Esophagus (tissue), 2 donors: ENCODE measurements around the gene SNX8. TPM values are rescaled to one million over a fixed set of nuclear protein-coding genes. Genes with fewer than 3 reads are reported as not detected.

Experiments
- H3K27ac ChIP-seq, 2 donors: one replicate each; pipeline ENCODE4 v1.5.1; 2013; ENCODE audit warnings: low read depth in 2 of 2, mild to moderate bottlenecking in 2 of 2, inconsistent platforms in 1 of 2, low read length in 1 of 2, moderate library complexity in 1 of 2
- H3K27me3 ChIP-seq, 2 donors: one replicate each; pipeline ENCODE4 v1.6.1; 2013; ENCODE audit warnings: low read length in 2 of 2, control low read depth in 1 of 2, mild to moderate bottlenecking in 1 of 2; ENCODE audit not compliant: insufficient read depth in 2 of 2, control insufficient read depth in 1 of 2
- H3K36me3 ChIP-seq, 2 donors: one replicate each; pipeline ENCODE4 v1.6.1; 2013; ENCODE audit warnings: low read length in 1 of 2; ENCODE audit not compliant: control insufficient read depth in 2 of 2, insufficient read depth in 2 of 2
- H3K4me1 ChIP-seq, 2 donors: one replicate each; pipeline ENCODE4 v1.6.1; 2013; ENCODE audit warnings: low read length in 1 of 2; ENCODE audit not compliant: control insufficient read depth in 2 of 2, insufficient read depth in 2 of 2
- H3K4me3 ChIP-seq, 2 donors: one replicate each; pipeline ENCODE4 v1.5.1; 2013; ENCODE audit warnings: low read length in 2 of 2, mild to moderate bottlenecking in 2 of 2, low read depth in 1 of 2, moderate library complexity in 1 of 2
- H3K9me3 ChIP-seq, 2 donors: one replicate each; pipeline ENCODE4 v1.6.1; 2013; ENCODE audit warnings: mild to moderate bottlenecking in 2 of 2, low read depth in 1 of 2, low read length in 1 of 2, moderate library complexity in 1 of 2; ENCODE audit not compliant: control insufficient read depth in 2 of 2, insufficient read depth in 1 of 2
- WGBS, 2 donors: extraction: QIAGEN DNeasy Blood & Tissue Kit; methylation state at CpG; one replicate each; pipeline ENCODE4 v1.1.7; 2013; 5-methylcytosine and 5-hydroxymethylcytosine counted together
- polyA plus RNA-seq, 2 donors: library from polyadenylated mRNA; stranded (reverse); fragments of 200-250 nt; gene quantifications; one replicate each; pipeline ENCODE4 v1.2.3, GENCODE V29; 2013
- donor health status: healthy with polysubstance abuse.
- donor health status: Bipolar disorder and iron deficiency.

SNX8 gene
- polyA plus RNA-seq, 2 donors = 15.6 to 37.7 TPM

DNA sequence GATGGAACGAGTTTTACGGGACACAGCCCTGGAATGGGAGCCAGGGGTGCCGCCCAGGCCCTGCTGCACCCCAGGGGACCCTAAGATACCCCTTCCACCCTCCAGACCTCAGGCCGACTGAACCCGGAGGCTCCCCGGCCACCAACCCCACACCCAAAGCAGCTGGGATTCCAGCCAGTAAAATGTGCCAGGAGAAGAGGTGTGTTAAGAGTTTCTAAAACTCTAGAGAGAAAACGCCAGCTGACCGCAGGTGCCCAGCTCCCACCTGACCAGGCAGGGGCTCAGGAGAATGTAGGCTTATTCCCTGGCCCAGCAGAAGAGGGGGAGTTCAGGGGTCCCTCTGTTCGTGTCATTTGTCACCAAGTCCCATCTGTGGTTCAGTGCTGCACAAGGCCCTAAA is 54.8 kb downstream of the SNX8 start:
- Histone ChIP-seq H3K27ac (no peak overlapping the region), H3K4me3 (no peak overlapping the region), H3K36me3 (peaks cover 3 to 28% of the 10 kb centered on the region in 2 donors), H3K4me1 (peaks cover 0 to 5% of the 10 kb centered on the region in 2 donors), H3K9me3 (no peaks in the 10 kb centered on the region), H3K27me3 (no peaks in the 10 kb centered on the region)
- 86 to 88% methylated on average over 9 of the region's 9 CpGs for WGBS, 2 donors

GRCh38 chr7:2258661-2259365 is 55.4 kb downstream of the SNX8 start:
- Histone ChIP-seq H3K27me3 (no peaks in the 10 kb centered on the region), H3K36me3 (peaks cover 3 to 26% of the 10 kb centered on the region in 2 donors), H3K9me3 (no peaks in the 10 kb centered on the region), H3K27ac (no peak overlapping the region), H3K4me3 (no peak overlapping the region), H3K4me1 (peaks cover 0 to 5% of the 10 kb centered on the region in 2 donors)
- 93% methylated on average over 33 to 34 of the region's 34 CpGs for WGBS, 2 donors

GRCh38 chr7:2257651-2258050 is 56.6 kb downstream of the SNX8 start:
- 96 to 97% methylated on average over 16 to 17 of the region's 17 CpGs for WGBS, 2 donors
- Histone ChIP-seq H3K4me1 (peaks cover 0 to 5% of the 10 kb centered on the region in 2 donors), H3K36me3 (peaks cover 0 to 30% of the 10 kb centered on the region in 2 donors), H3K27ac (no peak overlapping the region), H3K4me3 (no peak overlapping the region), H3K27me3 (no peaks in the 10 kb centered on the region), H3K9me3 (no peaks in the 10 kb centered on the region)

DNA sequence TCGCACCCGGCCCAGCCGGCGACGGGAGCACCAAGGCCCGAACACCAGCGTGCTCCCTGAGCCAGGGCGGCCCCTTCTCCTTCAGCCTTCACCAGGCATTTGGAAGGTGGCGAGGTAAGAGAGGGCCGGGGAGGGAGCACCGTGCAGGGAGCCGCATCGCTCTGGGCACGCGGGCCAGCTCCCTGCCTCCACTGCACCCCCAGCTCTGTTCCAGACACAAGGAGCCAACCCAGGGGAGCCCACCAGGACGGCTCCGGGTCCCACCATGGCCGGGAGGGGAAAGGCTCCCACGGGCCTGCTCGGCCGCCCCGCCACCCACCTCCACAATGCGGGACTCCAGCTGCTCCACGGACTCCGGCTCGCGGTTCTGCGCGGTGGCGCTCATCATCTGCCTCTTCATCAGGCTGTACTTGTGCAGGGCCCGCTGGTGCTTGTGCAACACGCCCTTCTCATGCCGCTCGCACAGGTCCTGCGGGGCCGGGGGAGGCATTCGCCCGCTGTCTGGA is 57.1 kb downstream of the SNX8 start:
- H3K9me3 ChIP-seq = no peaks in the 10 kb centered on the region
- H3K27ac ChIP-seq = no peak overlapping the region
- H3K36me3 ChIP-seq = peaks cover 0 to 30% of the 10 kb centered on the region in 2 donors
- no peak overlapping the region for H3K4me3 ChIP-seq
- H3K27me3 ChIP-seq = no peaks in the 10 kb centered on the region
- 96 to 97% methylated on average over 36 to 38 of the region's 38 CpGs for WGBS, 2 donors
- H3K4me1 ChIP-seq = peaks cover 0 to 5% of the 10 kb centered on the region in 2 donors

DNA sequence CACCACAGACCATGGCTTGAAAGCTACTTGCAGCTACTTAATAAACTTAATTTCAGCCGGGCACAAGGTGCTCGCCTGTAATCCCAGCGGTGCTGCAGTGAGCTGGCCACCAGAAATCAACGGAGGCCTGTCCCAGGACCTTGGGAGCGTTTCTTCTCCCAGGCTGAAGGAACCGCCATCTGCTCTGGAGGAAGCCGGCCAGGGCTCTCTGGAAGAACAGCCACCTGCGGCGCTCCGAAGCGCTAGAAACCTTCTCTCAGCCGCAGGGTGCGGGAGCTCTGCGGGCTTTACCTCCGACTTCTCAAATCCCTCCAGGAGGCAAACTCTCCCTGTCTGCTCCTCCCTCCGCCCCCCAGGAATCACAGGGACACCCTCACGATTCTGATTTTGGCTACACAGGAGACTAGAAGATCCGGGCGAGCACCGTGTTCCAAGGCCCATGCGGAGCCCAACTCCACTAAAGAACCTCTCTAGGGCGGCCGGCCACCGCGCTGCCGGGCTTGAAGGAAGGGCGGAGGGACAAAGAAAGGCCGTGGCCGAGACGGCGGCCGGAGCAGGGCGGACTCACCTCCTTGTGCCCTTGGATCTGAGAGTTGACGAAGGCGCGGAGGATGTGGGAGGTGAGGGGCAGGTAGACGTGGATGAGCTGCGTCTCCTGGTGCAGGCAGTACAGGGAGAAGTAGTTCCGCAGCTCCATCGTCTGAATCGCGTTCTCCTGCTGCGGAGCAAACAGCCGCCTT is 57.8 kb downstream of the SNX8 start:
- 94 to 95% methylated on average over 41 to 44 of the region's 44 CpGs for WGBS, 2 donors
- Histone ChIP-seq H3K36me3 (peaks cover 0 to 31% of the 10 kb centered on the region in 2 donors), H3K4me3 (no peak overlapping the region), H3K4me1 (peaks cover 0 to 5% of the 10 kb centered on the region in 2 donors), H3K9me3 (no peaks in the 10 kb centered on the region), H3K27ac (no peak overlapping the region), H3K27me3 (no peaks in the 10 kb centered on the region)

GRCh38 chr7:2255145-2256139 is 58.8 kb downstream of the SNX8 start:
- Histone ChIP-seq H3K36me3 (peaks cover 0 to 33% of the 10 kb centered on the region in 2 donors), H3K27me3 (no peaks in the 10 kb centered on the region), H3K9me3 (no peaks in the 10 kb centered on the region), H3K4me1 (peaks cover 0 to 5% of the 10 kb centered on the region in 2 donors), H3K4me3 (no peak overlapping the region), H3K27ac (no peak overlapping the region)
- WGBS, 2 donors = 82 to 86% methylated on average over 33 of the region's 33 CpGs

DNA sequence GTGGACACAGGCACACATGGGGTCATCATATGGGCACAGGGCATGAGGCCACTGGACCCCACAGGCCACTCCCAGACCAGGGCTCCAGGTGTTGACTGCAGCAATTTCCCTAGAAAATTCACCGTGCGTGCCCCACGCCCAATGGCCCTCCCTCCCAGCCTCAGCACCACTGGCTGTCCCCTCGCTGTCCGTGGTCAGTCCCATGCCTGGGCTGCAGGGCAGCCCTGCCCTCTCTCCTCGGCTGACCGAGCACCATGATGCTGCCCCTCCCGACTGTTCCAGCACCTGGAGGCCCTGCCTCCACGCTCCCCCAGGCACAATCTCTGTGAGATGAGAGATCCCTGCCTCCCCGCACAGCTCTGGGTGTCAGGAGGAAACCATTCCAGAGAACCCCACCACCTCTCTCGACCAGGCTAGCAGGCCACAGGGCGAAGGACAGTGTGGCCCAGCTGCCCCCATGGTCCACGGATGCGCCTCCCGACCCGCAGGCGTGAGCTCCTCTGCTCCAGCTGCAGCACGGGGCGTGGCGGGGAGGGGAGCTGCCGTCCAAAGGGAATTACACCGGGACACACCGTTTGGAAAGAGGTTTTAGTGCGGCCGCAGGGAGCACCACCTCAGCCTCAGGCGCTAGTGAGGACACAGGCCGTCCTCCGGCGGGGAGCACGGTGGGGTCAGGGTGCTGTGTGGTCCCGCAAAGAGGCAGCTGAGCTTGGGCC is 59.7 kb downstream of the SNX8 start:
- Histone ChIP-seq H3K36me3 (peaks cover 0 to 35% of the 10 kb centered on the region in 2 donors), H3K4me3 (no peak overlapping the region), H3K4me1 (peaks cover 0 to 5% of the 10 kb centered on the region in 2 donors), H3K27ac (no peak overlapping the region), H3K9me3 (no peaks in the 10 kb centered on the region), H3K27me3 (no peaks in the 10 kb centered on the region)
- 91 to 92% methylated on average over 31 of the region's 31 CpGs for WGBS, 2 donors

DNA sequence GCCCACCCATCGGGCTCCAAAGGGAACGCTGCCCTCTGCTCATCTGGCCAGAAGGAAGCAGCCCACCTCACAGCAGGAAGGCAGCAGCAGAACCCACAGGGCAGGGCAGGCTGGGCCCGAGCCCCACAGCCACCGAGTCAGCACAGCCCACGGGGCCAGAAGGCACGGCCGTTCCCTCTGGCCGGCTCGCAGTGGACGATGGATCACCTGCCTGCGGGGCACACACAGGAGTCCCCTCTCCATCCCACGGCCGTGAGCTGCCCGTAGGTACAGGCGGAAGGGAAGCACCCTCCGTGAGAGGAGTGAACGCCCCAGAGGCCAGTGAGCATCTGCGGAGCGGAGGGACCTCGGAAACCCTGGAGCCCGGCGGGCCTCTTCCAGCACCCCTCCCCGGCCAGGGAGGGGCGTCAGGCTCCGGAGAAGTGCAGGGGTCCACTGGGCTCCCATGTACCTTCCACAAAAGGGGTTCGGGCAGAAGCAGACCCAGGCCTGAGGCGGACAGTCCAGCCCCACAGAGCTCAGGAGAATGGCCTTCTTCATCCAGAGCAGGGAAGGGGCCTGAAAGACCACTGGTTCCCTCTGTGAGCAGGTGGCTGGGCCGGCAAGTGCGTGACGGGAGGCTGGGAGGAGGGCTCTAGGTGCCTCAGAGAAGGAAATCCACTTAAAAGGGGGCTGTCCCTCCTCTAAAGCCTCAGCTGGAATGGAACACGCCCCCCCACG is 60.6 kb downstream of the SNX8 start:
- no peak overlapping the region for H3K27ac ChIP-seq
- 90 to 95% methylated on average over 32 of the region's 32 CpGs for WGBS, 2 donors
- H3K27me3 ChIP-seq = no peaks in the 10 kb centered on the region
- no peak overlapping the region for H3K4me3 ChIP-seq
- H3K9me3 ChIP-seq = no peaks in the 10 kb centered on the region
- peaks cover 0 to 5% of the 10 kb centered on the region in 2 donors for H3K4me1 ChIP-seq
- peaks cover 0 to 35% of the 10 kb centered on the region in 2 donors for H3K36me3 ChIP-seq
